ENCODE measurements around the gene MED15. TPM values are rescaled to one million over a fixed set of nuclear protein-coding genes. Genes with fewer than 3 reads are reported as not detected.

MED15 gene
- total RNA-seq, 4 donors from 2014 or later, result 35.1 to 88.9 (median 49.9) TPM

DNA sequence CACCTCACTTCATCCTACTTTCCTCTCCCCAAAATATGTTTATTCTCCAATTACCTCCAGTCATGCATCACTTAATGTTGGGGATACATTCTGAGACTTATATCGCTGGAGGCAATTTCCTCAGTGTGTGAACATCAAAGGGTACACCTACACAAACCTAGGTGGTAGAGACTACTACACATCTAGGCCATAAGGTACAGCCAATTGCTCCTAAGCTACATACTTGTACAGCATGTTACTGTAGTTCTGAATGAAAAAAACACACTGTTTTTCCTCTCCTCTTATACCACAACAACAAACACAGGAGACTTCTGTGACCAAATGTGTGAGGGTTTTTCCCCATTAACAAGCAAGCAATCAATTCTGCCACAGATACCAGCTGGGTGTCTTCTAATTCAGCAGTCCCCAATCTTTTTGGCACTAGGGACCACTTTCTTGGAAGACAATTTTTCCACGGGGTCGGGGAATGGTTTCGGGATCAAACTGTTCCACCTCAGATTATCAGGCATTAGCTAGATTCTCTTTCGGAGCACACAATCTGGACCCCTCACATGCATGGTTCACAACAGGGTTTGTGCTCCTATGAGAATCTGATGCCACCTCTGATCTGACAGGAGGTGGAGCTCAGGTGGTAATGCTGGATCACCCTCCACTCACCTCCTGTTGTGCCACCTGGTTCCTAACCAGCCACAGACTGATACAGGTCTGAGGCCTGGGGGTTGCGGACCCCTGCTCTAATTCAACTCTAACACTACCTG, 17.0 kb upstream of the MED15 start:
- TF ChIP-seq CTCF (IDR thresholded peaks at IDR 0.05; ENCODE audit: low read depth), result no peak

- no peak for TF ChIP-seq CTCF (IDR thresholded peaks at IDR 0.05; ENCODE audit: low read depth)
Measured at GRCh38 chr22:20490941-20491307, 16.5 kb upstream of the MED15 start.

DNA sequence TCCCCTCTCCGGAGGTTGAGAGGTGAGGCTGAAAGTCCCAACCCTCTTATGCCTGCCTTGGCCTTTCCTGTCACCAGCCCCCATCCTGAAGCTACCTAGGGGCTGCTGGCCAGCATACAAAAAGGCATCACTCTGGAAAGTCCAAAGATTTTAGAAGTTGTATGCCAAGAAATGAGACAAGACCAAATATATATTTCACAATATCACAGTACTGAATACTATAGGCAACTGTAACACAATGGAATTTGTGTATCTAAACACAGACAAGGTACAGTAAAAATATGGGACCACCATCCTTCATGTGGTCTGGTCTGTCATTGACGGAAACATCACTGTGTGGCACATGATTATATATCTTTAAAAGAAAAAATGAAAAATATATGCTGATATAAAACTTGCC, 16.1 kb upstream of the MED15 start:
- TF ChIP-seq CTCF (IDR thresholded peaks at IDR 0.05; ENCODE audit: low read depth), result no peak

- TF ChIP-seq CTCF (IDR thresholded peaks at IDR 0.05; ENCODE audit: low read depth), result no peak
Measured at GRCh38 chr22:20494978-20495860, 12.2 kb upstream of the MED15 start, which contains the start of gene KLHL22. Gene KLHL22 (minus strand): TSS chr22:20495795. CDS start chr22:20489211, 6,584 bp downstream.

DNA sequence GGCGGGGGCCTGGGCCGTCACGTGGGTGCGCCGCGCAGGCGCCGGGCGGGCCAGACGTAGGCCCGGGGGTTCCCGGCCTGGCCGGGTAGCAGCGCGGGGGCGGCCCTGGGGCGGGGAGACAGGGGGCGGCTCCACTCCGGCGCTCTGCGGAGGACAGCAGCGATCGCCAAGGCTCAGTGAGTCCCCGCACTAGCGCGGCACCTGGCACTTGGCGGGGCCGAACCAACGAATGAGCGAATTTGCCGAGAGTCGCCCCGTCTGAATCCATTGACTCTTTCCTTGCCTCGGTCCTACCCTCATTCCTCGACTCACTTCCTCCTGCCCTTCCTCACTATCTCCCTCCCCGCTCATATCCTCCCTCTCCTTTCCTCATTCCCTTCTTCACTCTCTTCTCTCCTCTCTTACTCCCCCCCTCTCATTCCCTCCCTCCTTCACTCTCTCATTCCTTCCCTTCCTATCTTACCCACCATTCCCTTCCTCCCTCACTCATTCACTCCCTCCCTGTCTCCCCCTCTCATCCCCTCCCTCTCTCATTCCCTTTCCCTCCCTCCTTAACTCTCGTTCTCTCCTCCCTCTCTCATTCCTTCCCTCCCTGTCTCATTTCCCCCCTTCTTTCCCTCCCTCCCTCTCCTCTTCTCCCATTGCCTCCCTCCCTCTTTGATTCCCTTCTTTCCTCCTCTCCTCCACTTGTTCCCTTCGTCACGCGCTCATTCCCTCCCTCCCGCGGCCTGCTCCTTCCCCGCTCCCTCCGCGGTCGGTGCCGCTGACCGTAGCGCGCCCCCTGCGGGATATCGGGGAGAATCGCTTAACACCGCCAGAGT, 11.3 kb upstream of the MED15 start:
- TF ChIP-seq CTCF (IDR thresholded peaks at IDR 0.05; ENCODE audit: low read depth), result no peak

DNA sequence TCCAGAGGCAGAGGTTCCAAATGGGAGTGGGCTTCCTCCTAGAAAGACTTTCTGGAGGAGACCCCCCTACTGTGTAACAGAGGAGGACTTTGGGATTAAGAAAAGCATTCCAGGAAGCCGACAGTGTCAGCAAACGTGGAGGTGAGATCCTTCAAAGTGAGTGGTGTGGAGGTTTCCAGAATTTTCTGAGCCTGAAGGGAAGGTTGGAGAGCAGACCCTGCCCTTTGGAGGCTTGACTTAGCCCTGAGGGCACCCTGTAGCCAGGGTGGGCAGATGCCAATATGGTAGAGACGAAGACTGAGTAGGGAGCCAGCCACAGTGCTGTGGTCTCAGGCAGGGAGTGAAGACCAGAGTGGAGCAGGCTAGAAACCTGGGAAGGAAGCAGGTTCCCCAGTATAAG, 10.0 kb upstream of the MED15 start:
- TF ChIP-seq CTCF (IDR thresholded peaks at IDR 0.05; ENCODE audit: low read depth), result no peak
